Liver (tissue), 9 donors: ENCODE measurements around the gene CNNM1. TPM values are rescaled to one million over a fixed set of nuclear protein-coding genes. Genes with fewer than 3 reads are reported as not detected.

Source experiments
- DNase-seq: peaks from one replicate; pipeline ENCODE4 v3.0.0-alpha.2; 2017; ENCODE audit warnings: low spot score
- H3K27ac ChIP-seq, 2 donors: one replicate each; pipeline ENCODE4 v1.7.0; 2013; ENCODE audit warnings: inconsistent platforms in 2 of 2, low read length in 2 of 2, control low read depth in 1 of 2, low read depth in 1 of 2, mild to moderate bottlenecking in 1 of 2
- H3K27me3 ChIP-seq, 4 donors: one replicate each; pipeline versions ENCODE4 v1.6.1 to v1.7.0; 2013; ENCODE audit warnings: low read length in 3 of 4, inconsistent platforms in 1 of 4, mild to moderate bottlenecking in 1 of 4, moderate library complexity in 1 of 4; ENCODE audit not compliant: control insufficient read depth in 4 of 4, insufficient read depth in 4 of 4
- H3K36me3 ChIP-seq, 4 donors: one replicate each; pipeline versions ENCODE4 v1.6.1 to v1.7.0; 2013; ENCODE audit warnings: low read length in 3 of 4, mild to moderate bottlenecking in 3 of 4, low read depth in 1 of 4, moderate library complexity in 1 of 4; ENCODE audit not compliant: control insufficient read depth in 4 of 4, insufficient read depth in 3 of 4
- H3K4me1 ChIP-seq, 4 donors: one replicate each; pipeline versions ENCODE4 v1.6.1 to v1.7.0; 2013; ENCODE audit warnings: low read length in 3 of 4, mild to moderate bottlenecking in 3 of 4, moderate library complexity in 1 of 4; ENCODE audit not compliant: control insufficient read depth in 4 of 4, insufficient read depth in 4 of 4
- H3K4me3 ChIP-seq, 3 donors: one replicate each; pipeline versions ENCODE4 v1.6.1 to v1.7.0; 2013; ENCODE audit warnings: low read length in 3 of 3, control low read depth in 1 of 3, low read depth in 1 of 3, mild to moderate bottlenecking in 1 of 3
- H3K9ac ChIP-seq, 2 donors: one replicate each; pipeline ENCODE4 v1.7.0; 2013; ENCODE audit warnings: low read length in 2 of 2, mild to moderate bottlenecking in 2 of 2, moderate library complexity in 2 of 2, control low read depth in 1 of 2, low read depth in 1 of 2
- H3K9me3 ChIP-seq, 4 donors: one replicate each; pipeline versions ENCODE4 v1.6.1 to v1.7.0; 2013; ENCODE audit warnings: low read length in 3 of 4; ENCODE audit not compliant: control insufficient read depth in 4 of 4
- ATF3 ChIP-seq: IDR thresholded peaks from 2 replicates; pipeline ENCODE4 v1.6.1; 2016; ENCODE audit warnings: antibody characterized with exemption
- CTCF ChIP-seq: fragments of 150-350 bp; IDR thresholded peaks from 2 replicates; pipeline ENCODE4 v1.5.1; 2017; ENCODE audit warnings: improper control_type of control experiment, low read depth, low read length; ENCODE audit not compliant: missing input control
- EGR1 ChIP-seq, 2 donors: IDR thresholded peaks; 2 replicates each; pipeline ENCODE4 v1.6.1; 2016 to 2018; ENCODE audit warnings: antibody characterized with exemption in 2 of 2, low read depth in 2 of 2
- FOXA1 ChIP-seq: IDR thresholded peaks from 2 replicates; pipeline ENCODE4 v1.6.1; 2016; ENCODE audit warnings: antibody characterized with exemption
- FOXA2 ChIP-seq: IDR thresholded peaks from 2 replicates; pipeline ENCODE4 v1.6.1; 2016; ENCODE audit warnings: antibody characterized with exemption
- GABPA ChIP-seq, 2 donors: IDR thresholded peaks in 1 of 2; conservative IDR thresholded peaks in 1 of 2; 2 replicates each; pipeline ENCODE4 v1.6.1; 2016; ENCODE audit warnings: antibody characterized with exemption in 2 of 2, mild to moderate bottlenecking in 1 of 2, moderate library complexity in 1 of 2
- HNF4A ChIP-seq, 2 donors: conservative IDR thresholded peaks; 2 replicates each; pipeline ENCODE4 v1.6.1; 2016; ENCODE audit warnings: antibody characterized with exemption in 2 of 2, mild to moderate bottlenecking in 2 of 2
- HNF4G ChIP-seq: IDR thresholded peaks from 2 replicates; pipeline ENCODE4 v1.6.1; 2016; ENCODE audit warnings: antibody characterized with exemption
- JUND ChIP-seq, 2 donors: IDR thresholded peaks; 2 replicates each; pipeline ENCODE4 v1.6.1; 2016; ENCODE audit warnings: antibody characterized with exemption in 2 of 2
- MAX ChIP-seq: IDR thresholded peaks from 2 replicates; pipeline ENCODE4 v1.6.1; 2016; ENCODE audit warnings: antibody characterized with exemption
- NR2F2 ChIP-seq: IDR thresholded peaks from 2 replicates; pipeline ENCODE4 v1.6.1; 2016; ENCODE audit warnings: antibody characterized with exemption
- RAD21 ChIP-seq, 2 donors: IDR thresholded peaks; 2 replicates each; pipeline ENCODE4 v1.6.1; 2016; ENCODE audit warnings: antibody characterized with exemption in 2 of 2, mild to moderate bottlenecking in 2 of 2
- RXRA ChIP-seq, 2 donors: IDR thresholded peaks; 2 replicates each; pipeline ENCODE4 v1.6.1; 2017 to 2018; ENCODE audit warnings: antibody characterized with exemption in 2 of 2, mild to moderate bottlenecking in 1 of 2
- SP1 ChIP-seq: IDR thresholded peaks from 2 replicates; pipeline ENCODE4 v1.6.1; 2018; ENCODE audit warnings: antibody characterized with exemption, mild to moderate bottlenecking
- TAF1 ChIP-seq: conservative IDR thresholded peaks from 2 replicates; pipeline ENCODE4 v1.6.1; 2016; ENCODE audit warnings: antibody characterized with exemption, mild to moderate bottlenecking
- YY1 ChIP-seq: IDR thresholded peaks from 2 replicates; pipeline ENCODE4 v1.6.1; 2016; ENCODE audit warnings: antibody characterized with exemption, mild to moderate bottlenecking
- WGBS: extraction: QIAGEN DNeasy Blood & Tissue Kit; methylation state at CpG from one replicate; pipeline ENCODE4 v1.1.7; 2013; 5-methylcytosine and 5-hydroxymethylcytosine counted together
- polyA plus RNA-seq, 2 donors: library from polyadenylated mRNA; stranded (reverse) in 1 of 2; unstranded in 1 of 2; fragments of 200-250 nt in 1 of 2; fragments of >200 nt in 1 of 2; fragmentation: Nextera tagmentation in 1 of 2; extraction: Ambion mirVana in 1 of 2; gene quantifications; one replicate each; pipeline versions ENCODE4 v1.2.1 to v1.2.3, GENCODE V29; 2013 to 2015
- total RNA-seq, 2 donors: library from RNA; depleted of rRNA; stranded (reverse); fragments of >200 nt; gene quantifications; one replicate each; pipeline ENCODE4 v1.2.3, GENCODE V29; 2014
- TF ChIP-seq, protein P1 (sequence below): IDR thresholded peaks from 2 replicates; pipeline ENCODE4 v1.6.1; 2016; ENCODE audit warnings: antibody characterized with exemption
- TF ChIP-seq, protein P2 (sequence below): IDR thresholded peaks from 2 replicates; pipeline ENCODE4 v1.6.1; 2016; ENCODE audit warnings: antibody characterized with exemption, mild to moderate bottlenecking
- donor health status: healthy.
- donor health status: healthy.
- donor health status: healthy.
- donor health status: healthy.
- donor health status: healthy.

CNNM1 gene
- total and polyA plus RNA-seq, 4 donors: 0.05 to 0.10 (median 0.07) TPM

GRCh38 chr10:99438890-99439289 lies 109.7 kb downstream of the CNNM1 start:
- no peaks in the 10 kb centered on the region for H3K27me3 ChIP-seq
- 93% methylated on average over 2 of the region's 2 CpGs for WGBS
- H3K27ac ChIP-seq: no peak overlapping the region
- no peak for DNase-seq
- H3K9me3 ChIP-seq: no peaks in the 10 kb centered on the region
- H3K36me3 ChIP-seq: no peaks in the 10 kb centered on the region
- H3K4me1 ChIP-seq: peaks cover 0 to 3% (median under 1%) of the 10 kb centered on the region in 4 donors
- no peak overlapping the region for H3K9ac ChIP-seq
- TF ChIP-seq RAD21 (IDR thresholded peaks at IDR 0.05) (no peak), TAF1 (no peak), JUND (IDR thresholded peaks at IDR 0.05) (no peak), SP1 (no peak), GABPA (IDR thresholded peaks at IDR 0.05 in 1 of 2, conservative IDR thresholded peaks at IDR 0.05 in 1 of 2) (no peak), YY1 (no peak), MAX (no peak), FOXA2 (no peak), ATF3 (no peak), HNF4G (no peak), CTCF (no peak), NR2F2 (no peak), HNF4A (conservative IDR thresholded peaks at IDR 0.05) (no peak), EGR1 (IDR thresholded peaks at IDR 0.05; ENCODE audit: low read depth in 2 of 2) (no peak), FOXA1 (no peak), RXRA (IDR thresholded peaks at IDR 0.05) (no peak)
- TF ChIP-seq, protein P1, sequence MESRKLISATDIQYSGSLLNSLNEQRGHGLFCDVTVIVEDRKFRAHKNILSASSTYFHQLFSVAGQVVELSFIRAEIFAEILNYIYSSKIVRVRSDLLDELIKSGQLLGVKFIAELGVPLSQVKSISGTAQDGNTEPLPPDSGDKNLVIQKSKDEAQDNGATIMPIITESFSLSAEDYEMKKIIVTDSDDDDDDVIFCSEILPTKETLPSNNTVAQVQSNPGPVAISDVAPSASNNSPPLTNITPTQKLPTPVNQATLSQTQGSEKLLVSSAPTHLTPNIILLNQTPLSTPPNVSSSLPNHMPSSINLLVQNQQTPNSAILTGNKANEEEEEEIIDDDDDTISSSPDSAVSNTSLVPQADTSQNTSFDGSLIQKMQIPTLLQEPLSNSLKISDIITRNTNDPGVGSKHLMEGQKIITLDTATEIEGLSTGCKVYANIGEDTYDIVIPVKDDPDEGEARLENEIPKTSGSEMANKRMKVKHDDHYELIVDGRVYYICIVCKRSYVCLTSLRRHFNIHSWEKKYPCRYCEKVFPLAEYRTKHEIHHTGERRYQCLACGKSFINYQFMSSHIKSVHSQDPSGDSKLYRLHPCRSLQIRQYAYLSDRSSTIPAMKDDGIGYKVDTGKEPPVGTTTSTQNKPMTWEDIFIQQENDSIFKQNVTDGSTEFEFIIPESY: no peak
- TF ChIP-seq, protein P2, sequence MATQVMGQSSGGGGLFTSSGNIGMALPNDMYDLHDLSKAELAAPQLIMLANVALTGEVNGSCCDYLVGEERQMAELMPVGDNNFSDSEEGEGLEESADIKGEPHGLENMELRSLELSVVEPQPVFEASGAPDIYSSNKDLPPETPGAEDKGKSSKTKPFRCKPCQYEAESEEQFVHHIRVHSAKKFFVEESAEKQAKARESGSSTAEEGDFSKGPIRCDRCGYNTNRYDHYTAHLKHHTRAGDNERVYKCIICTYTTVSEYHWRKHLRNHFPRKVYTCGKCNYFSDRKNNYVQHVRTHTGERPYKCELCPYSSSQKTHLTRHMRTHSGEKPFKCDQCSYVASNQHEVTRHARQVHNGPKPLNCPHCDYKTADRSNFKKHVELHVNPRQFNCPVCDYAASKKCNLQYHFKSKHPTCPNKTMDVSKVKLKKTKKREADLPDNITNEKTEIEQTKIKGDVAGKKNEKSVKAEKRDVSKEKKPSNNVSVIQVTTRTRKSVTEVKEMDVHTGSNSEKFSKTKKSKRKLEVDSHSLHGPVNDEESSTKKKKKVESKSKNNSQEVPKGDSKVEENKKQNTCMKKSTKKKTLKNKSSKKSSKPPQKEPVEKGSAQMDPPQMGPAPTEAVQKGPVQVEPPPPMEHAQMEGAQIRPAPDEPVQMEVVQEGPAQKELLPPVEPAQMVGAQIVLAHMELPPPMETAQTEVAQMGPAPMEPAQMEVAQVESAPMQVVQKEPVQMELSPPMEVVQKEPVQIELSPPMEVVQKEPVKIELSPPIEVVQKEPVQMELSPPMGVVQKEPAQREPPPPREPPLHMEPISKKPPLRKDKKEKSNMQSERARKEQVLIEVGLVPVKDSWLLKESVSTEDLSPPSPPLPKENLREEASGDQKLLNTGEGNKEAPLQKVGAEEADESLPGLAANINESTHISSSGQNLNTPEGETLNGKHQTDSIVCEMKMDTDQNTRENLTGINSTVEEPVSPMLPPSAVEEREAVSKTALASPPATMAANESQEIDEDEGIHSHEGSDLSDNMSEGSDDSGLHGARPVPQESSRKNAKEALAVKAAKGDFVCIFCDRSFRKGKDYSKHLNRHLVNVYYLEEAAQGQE: no peak
- no peak overlapping the region for H3K4me3 ChIP-seq
